DOHH2 (cell line): Measurements from ENCODE around the gene PPP2CA.

Source experiments
- H3F3A ChIP-seq: fragments of 200-600 bp; sonication (generic), shearing (Covaris generic); 2 replicates; pipeline ENCODE4 v1.6.0; 2016; ENCODE audit warnings: antibody characterized with exemption, mild to moderate bottlenecking; ENCODE audit not compliant: control insufficient read depth, insufficient read depth
- H3K27ac ChIP-seq: fragments of 200-600 bp; sonication (generic); 2 replicates; pipeline ENCODE4 v1.5.1; 2014; ENCODE audit warnings: low read depth, mild to moderate bottlenecking, low read length, moderate library complexity
- H3K27me3 ChIP-seq: fragments of 200-600 bp; sonication (generic); 2 replicates; pipeline ENCODE4 v1.6.1; 2014; ENCODE audit warnings: mild to moderate bottlenecking, low read length, mixed read lengths; ENCODE audit not compliant: control insufficient read depth
- H3K36me3 ChIP-seq: fragments of 200-600 bp; sonication (generic); 2 replicates; pipeline ENCODE4 v1.6.1; 2014; ENCODE audit warnings: mild to moderate bottlenecking, low read length, moderate library complexity, mixed read lengths; ENCODE audit not compliant: control insufficient read depth
- H3K4me1 ChIP-seq: fragments of 200-600 bp; sonication (generic); 2 replicates; pipeline ENCODE4 v1.6.1; 2014; ENCODE audit warnings: mild to moderate bottlenecking, low read length, mixed read lengths; ENCODE audit not compliant: control insufficient read depth
- H3K4me2 ChIP-seq: fragments of 200-600 bp; sonication (generic); 2 replicates; pipeline ENCODE4 v1.6.0; 2014; ENCODE audit warnings: mild to moderate bottlenecking, low read length, moderate library complexity
- H3K4me3 ChIP-seq: fragments of 200-600 bp; sonication (generic); 2 replicates; pipeline ENCODE4 v1.5.1; 2014; ENCODE audit warnings: mild to moderate bottlenecking, low read length, mixed read lengths
- H3K79me2 ChIP-seq: fragments of 200-600 bp; sonication (generic); 2 replicates; pipeline ENCODE4 v1.6.1; 2014; ENCODE audit warnings: mild to moderate bottlenecking, low read length, mixed read lengths; ENCODE audit not compliant: control insufficient read depth
- H3K9me2 ChIP-seq: fragments of 200-600 bp; sonication (generic); replicated peaks from 2 replicates; pipeline ENCODE4 v1.6.1; 2014; ENCODE audit warnings: mild to moderate bottlenecking, low read length, mixed read lengths; ENCODE audit not compliant: control insufficient read depth
- H3K9me3 ChIP-seq: fragments of 200-600 bp; sonication (generic); 2 replicates; pipeline ENCODE4 v1.6.1; 2014; ENCODE audit warnings: antibody characterized with exemption, low read length, mixed read lengths; ENCODE audit not compliant: control insufficient read depth, insufficient read depth
- H4K20me1 ChIP-seq: fragments of 200-600 bp; sonication (generic); 2 replicates; pipeline ENCODE4 v1.6.0; 2014; ENCODE audit warnings: low read depth, mild to moderate bottlenecking, antibody characterized with exemption, low read length, moderate library complexity; ENCODE audit not compliant: control insufficient read depth, insufficient read depth
- CTCF ChIP-seq: fragments of 200-600 bp; sonication (generic); IDR thresholded peaks from one replicate; pipeline ENCODE4 v1.5.1; 2014; ENCODE audit warnings: antibody characterized with exemption, mild to moderate bottlenecking, low read depth, low read length; ENCODE audit not compliant: poor library complexity, severe bottlenecking
- EZH2phosphoT487 ChIP-seq: fragments of 200-600 bp; sonication (generic); IDR thresholded peaks from 2 replicates; pipeline ENCODE4 v1.6.1; 2017; ENCODE audit warnings: borderline replicate concordance, mild to moderate bottlenecking, antibody characterized with exemption, low read length, moderate library complexity, mixed read lengths

The PPP2CA gene

GRCh38 chr5:134189031-134189430, 36.8 kb downstream of the PPP2CA start:
- no peak for TF ChIP-seq CTCF
- Histone ChIP-seq H3K9me3 (no peaks in the 10 kb centered on the region), H3K4me3 (no peak overlapping the region), H3K79me2 (no peaks in the 10 kb centered on the region), H4K20me1 (no peaks in the 10 kb centered on the region; the same call in 1 of the 2 replicates), H3K36me3 (no peaks in the 10 kb centered on the region), H3K4me1 (peaks cover 7% of the 10 kb centered on the region), H3K27ac (no peak overlapping the region), H3K4me2 (no peak overlapping the region), H3K27me3 (no peaks in the 10 kb centered on the region), H3K9me2 (no peaks in the 10 kb centered on the region), H3F3A (peaks cover 13% of the 10 kb centered on the region; the same call in 1 of the 2 replicates)

- peaks cover 7% of the 10 kb centered on the region for H3K4me1 ChIP-seq
- H3K36me3 ChIP-seq: no peaks in the 10 kb centered on the region
Observed at GRCh38 chr5:134188092-134188491, 37.8 kb downstream of the PPP2CA start.

GRCh38 chr5:134184155-134185135, 41.4 kb downstream of the PPP2CA start:
- H3K4me3 ChIP-seq: no peak overlapping the region
- H3K4me2 ChIP-seq: no peak overlapping the region
- H3K9me3 ChIP-seq: no peaks in the 10 kb centered on the region
- H3K27me3 ChIP-seq: no peaks in the 10 kb centered on the region
- H4K20me1 ChIP-seq: no peaks in the 10 kb centered on the region; the same call in 1 of the 2 replicates
- H3F3A ChIP-seq: 0 out of 2 replicates have a peak, but pooled peaks cover 8% of the 10 kb centered on the region
- H3K9me2 ChIP-seq: no peaks in the 10 kb centered on the region
- no peaks in the 10 kb centered on the region for H3K79me2 ChIP-seq
- H3K27ac ChIP-seq: no peak overlapping the region
- H3K36me3 ChIP-seq: no peaks in the 10 kb centered on the region
- H3K4me1 ChIP-seq: peaks cover 7% of the 10 kb centered on the region
- TF ChIP-seq EZH2phosphoT487 (no peak), CTCF (peak; percentile 86)

More at GRCh38 chr5:134188092-134188491, 37.8 kb downstream of the PPP2CA start:
- H3K27ac ChIP-seq: no peak overlapping the region
- TF ChIP-seq CTCF (no peak), EZH2phosphoT487 (no peak)
- H3F3A ChIP-seq: peaks cover 13% of the 10 kb centered on the region; the same call in 1 of the 2 replicates
- H3K4me3 ChIP-seq: no peak overlapping the region
- no peak overlapping the region for H3K4me2 ChIP-seq
- no peaks in the 10 kb centered on the region for H3K27me3 ChIP-seq
- H3K79me2 ChIP-seq: no peaks in the 10 kb centered on the region
- no peaks in the 10 kb centered on the region for H3K9me3 ChIP-seq
- no peaks in the 10 kb centered on the region; the same call in 1 of the 2 replicates for H4K20me1 ChIP-seq
- no peaks in the 10 kb centered on the region for H3K9me2 ChIP-seq
